ENCODE measurements around the gene SIN3A.

DNA sequence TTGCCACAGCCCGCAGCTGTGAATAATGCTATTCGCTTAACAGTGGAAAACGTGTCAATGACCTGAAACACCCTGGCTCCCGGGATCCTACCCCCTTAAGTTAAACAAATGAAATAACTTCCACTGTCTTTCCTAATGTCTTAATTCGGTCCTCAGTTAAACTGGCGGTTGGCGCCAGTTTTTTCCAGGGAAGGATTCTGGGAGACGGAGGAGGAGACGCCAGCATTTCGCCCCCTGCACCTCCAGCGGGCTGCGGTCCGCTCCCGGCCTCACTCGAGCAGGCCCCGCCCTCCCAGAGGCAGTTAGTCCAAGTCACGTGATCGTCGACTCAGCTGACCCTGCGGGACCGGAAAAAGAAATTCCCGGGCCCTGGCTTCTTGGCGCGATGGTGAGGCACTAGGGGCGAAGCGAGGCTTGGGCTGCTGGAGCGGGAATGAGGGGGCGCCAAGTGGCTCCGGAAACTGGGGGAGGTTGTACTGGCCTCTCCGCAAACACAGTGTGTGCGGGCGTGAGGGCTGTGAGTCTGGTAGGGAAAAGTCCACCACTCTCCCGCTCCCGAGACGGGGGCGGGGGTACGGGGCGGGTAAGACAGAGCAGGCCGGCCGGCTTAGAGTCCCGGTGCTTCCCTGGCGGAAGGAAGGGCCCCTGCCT, 115.7 kb downstream of the SIN3A start, which contains the start of gene COMMD4:
- TF ChIP-seq, protein P1, sequence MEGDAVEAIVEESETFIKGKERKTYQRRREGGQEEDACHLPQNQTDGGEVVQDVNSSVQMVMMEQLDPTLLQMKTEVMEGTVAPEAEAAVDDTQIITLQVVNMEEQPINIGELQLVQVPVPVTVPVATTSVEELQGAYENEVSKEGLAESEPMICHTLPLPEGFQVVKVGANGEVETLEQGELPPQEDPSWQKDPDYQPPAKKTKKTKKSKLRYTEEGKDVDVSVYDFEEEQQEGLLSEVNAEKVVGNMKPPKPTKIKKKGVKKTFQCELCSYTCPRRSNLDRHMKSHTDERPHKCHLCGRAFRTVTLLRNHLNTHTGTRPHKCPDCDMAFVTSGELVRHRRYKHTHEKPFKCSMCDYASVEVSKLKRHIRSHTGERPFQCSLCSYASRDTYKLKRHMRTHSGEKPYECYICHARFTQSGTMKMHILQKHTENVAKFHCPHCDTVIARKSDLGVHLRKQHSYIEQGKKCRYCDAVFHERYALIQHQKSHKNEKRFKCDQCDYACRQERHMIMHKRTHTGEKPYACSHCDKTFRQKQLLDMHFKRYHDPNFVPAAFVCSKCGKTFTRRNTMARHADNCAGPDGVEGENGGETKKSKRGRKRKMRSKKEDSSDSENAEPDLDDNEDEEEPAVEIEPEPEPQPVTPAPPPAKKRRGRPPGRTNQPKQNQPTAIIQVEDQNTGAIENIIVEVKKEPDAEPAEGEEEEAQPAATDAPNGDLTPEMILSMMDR (conservative IDR thresholded peaks at IDR 0.05; ENCODE audit: low read depth, low read length): no peak
- no peak for TF ChIP-seq EZH2 (IDR thresholded peaks at IDR 0.05; ENCODE audit: borderline replicate concordance, low read depth, low read length, poor library complexity, severe bottlenecking)
